Ramos (cell line): ENCODE measurements around the gene MYOM3.

Experiments used
- in situ Hi-C: fragments of 300-500 bp; cut with MboI; formaldehyde crosslinking; loops from one replicate; pipeline ENCODE4 v1.14.3; 2022; ENCODE audit warnings: low sequenced_read_pairs; ENCODE audit not compliant: unreplicated experiment

MYOM3 gene

DNA sequence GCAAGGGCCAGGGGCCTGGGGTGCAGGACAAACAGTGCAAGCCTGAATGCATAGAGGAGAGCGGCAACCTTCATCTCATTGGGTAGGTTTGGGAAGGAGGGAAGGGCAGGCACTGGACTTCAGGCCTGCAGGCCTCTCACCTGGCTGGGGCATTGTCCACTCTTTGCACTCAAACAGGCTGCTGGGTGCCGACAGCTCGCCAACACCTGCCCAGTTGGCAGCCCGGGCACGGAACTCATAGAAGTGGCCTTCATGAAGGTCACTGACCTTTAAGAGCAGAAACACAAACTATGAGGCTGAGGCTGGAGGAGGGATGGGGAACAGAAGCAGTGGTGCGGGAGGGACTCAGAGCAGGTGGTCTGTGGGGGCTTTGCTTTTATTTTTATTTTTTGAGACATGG, 30.7 kb downstream of the MYOM3 start:
- in situ Hi-C loops, result no loop called here

DNA sequence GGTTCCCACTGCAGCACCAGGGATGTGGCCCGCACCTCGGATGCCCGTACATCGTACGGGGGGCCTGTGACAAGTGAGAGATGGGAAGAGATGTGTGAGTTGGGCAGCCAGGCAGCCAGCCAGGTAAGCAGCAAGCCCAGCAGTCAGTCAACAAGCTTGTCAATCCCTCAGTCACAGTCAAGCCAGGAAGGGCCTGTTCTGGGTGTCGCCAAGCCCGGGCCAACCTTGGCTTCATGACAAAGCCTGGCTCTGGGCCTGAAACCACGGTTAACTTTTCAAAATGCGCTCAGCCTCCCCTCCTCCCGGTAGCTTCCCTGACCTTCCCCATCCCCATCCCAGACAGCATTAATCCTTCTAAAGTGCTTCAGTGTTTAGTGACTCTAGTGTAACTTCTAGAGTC, 31.8 kb downstream of the MYOM3 start:
- in situ Hi-C loops, result no loop called here

DNA sequence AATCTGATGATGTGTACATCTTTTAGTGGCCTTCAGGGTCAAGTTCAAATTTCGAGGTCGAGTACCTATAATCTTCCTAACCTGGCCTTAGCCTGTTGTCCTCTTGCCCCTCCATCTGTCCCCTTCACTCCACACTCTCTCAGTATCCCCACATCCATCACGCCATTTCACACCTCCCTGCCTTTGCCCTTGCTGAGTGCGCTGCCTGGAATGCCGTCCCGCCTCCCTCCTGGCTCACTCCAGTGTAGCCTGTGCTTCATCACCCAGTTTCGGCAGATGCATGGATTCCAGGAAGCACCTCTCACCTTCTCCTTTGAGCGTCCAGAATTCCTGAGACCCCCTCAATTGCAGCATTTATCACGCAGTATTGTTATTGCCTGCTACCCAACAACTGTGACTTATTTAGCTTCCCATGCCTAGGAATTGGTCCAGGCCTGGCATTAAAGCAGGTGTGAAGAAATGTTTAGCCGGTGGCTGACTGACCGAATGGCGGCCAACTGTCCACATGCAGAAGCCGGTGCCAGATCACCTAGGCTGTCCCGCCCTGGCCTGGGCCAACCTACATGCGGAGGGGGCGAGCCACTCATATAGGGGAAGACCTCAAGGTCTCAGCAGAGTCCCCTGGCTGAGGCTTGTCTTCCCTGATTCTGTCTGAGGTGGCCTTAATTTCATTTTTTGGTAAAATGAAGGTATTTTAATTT, 34.5 kb downstream of the MYOM3 start:
- in situ Hi-C loops, result no loop called here

DNA sequence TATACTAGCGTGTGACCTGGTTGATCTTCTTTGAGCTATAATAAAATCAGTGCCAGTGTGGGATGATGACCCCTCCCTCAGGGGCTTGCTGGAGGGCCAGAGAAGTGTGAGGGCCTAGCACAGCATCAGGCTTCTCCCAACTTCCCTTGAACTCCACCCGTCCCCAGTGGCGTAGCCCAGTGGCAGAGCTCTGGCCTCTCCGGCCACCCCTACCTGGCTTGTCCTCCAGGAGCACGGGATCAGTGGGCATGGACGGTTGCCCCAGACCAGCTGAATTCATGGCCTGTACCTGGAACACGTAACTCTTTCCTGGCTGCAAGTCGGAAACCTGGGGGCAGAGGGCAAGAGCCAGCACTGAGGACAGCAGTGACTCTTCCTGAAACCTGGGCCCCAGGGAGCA, 36.0 kb downstream of the MYOM3 start:
- in situ Hi-C loops, result no loop called here

DNA sequence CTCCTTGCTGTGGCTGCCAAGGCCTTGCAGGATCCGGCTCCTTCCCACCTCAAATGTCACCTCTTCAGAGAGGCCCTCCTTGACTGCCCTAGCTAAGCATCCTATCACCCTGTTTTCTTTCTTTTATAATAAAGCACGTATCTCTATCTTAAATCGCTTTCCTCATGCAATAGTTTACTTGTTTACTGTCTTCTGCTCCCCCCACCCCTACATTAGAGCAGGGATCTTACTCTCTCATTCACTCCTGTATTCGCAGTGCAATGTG, 36.4 kb downstream of the MYOM3 start:
- in situ Hi-C loops, result no loop called here

DNA sequence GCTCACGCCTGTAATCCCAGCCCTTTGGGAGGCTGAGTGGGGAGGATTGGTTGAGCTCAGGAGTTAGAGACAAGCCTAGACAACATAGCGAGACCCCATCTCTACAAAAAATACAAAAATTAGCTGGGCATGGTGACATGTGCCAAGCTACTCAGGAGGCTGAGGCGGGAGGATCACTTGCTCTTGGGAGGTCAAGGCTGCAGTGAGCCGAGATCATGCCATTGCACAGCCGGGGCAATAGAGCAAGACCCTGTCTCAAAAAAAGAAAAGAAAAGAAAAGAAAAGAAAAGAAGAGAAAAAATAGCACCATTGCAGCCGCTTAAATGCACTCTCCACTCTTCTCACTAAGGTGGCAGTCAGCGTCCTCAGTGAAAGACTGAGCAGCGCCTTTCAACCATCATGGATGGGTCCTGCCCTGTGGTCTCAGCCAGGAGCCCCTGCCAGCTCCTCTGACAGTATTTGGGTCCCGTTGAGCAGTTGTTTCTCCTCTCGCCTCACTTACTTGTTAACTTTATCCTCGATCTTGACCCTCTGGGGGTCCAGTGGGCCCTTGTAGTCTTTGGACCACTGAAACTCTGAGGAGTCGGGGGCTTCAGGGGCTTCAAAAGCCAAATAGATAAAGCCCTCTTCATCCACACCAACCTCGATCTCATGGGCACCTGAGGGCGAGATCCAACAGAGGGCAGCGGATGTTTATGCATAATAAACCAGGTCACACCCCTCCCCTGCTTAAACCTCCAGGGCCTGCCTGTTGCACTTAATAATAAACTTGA, 36.9 kb downstream of the MYOM3 start:
- in situ Hi-C loops, result loop anchor here (5.0 kb wide), 1 partner anchor 317 kb away; no protein-coding TSS in a partner anchor

DNA sequence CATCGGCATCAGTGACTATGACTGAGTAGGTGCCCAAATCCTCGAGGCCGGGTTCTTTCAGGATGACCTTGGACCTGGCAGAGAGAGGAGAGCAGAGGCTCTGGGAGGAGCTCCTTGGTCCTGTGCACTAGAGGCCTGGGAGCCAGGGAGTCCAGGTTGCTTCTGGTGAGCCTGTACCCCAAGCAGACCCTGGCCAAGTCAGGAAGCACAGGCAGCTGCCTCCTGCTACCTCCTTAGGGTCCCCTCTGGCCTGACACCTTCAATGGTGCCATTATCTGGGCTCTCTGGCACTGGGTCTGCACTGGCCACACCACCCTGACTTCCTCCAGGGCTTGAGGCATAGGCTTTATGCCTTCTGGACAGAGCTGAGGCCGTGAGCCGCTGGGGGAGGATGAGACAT, 37.7 kb downstream of the MYOM3 start:
- in situ Hi-C loops, result loop anchor here (5.0 kb wide), 1 partner anchor 318 kb away; no protein-coding TSS in a partner anchor

DNA sequence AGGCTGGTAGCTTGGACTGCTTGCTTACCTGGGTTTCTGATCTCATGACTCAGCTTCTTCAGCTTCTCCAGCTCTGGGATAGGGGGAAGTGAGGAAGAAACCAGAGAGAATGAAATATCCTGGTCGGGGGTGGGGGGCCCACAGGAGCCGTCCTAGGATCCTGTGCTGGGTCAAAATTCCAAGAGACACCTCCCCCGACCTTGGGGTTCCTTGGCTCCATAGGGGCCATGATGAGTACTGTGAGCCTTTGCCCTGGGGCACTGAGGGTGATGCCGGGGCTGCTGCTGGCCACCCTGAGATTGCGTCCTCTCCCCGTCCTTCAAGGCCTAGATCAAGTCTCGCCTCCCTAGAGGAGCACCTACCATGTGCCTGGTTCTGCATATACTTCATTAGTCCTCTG, 40.0 kb downstream of the MYOM3 start:
- in situ Hi-C loops, result loop anchor here (5.0 kb wide), 1 partner anchor 320 kb away; no protein-coding TSS in a partner anchor

DNA sequence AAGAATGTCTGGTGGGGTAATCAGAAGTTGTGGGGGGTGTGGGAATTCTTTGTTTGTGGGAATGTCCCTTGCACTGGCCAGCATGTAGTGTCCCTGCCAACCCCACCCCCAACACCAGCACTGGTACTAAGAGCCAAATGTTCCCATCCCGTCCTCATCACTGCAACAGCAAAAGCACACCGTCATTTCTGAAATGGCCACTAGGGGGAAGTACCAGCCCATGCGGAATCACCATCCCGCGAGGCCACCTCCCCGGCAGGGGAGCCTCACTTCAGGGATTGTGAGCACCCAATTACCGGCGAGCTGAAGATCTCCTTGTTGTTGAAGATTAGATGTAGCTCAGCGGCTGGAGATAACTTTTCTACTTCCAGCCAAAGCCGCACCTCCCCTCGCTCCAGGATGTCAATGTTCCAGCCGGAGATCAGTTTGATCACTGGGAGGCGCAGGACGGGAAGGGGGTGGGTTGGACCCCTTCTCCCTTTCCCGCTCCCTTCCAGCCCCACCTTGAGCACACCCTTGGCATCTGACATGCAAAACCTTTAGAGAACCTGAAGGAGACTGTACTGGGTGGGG, 41.0 kb downstream of the MYOM3 start:
- in situ Hi-C loops, result loop anchor here (5.0 kb wide), 1 partner anchor 321 kb away; no protein-coding TSS in a partner anchor

DNA sequence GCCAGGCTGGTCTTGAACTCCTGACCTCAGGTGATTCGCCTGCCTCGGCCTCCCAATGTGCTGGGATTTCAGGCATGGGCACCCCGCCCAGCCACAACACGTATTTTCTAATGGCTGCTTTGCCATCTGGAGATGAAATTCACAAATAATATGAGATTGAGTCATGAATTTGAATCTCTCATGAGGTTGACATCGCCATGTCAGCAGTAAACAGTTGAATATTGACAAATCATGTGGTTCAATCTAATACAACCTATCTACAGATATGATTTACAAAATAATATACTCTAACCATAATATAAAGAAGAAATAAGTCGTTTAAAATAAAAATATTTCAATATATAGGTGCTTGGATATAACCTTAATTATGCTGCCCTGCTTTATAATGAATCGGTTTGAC, 42.1 kb downstream of the MYOM3 start:
- in situ Hi-C loops, result loop anchor here (5.0 kb wide), 1 partner anchor 322 kb away; no protein-coding TSS in a partner anchor

DNA sequence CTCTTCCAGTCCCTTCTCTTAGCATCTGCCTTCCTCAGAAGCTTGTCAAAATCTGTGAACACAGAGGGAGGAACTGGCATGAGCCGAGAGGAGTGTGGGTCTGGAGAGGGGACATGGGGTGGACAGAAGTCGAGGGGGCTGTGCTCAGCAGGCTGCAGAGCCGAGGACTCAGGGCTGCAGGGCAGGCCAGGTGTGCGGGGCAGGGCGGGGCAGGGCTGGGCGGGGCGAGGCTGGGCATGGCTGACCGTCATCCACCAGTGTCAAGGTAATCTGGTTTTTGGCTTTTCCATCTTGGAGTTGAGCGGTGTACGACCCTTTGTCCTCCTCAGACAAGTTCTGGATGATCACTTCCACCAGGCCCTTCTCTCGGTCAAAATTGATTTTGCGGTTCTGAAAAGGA, 44.0 kb downstream of the MYOM3 start:
- in situ Hi-C loops, result no loop called here

DNA sequence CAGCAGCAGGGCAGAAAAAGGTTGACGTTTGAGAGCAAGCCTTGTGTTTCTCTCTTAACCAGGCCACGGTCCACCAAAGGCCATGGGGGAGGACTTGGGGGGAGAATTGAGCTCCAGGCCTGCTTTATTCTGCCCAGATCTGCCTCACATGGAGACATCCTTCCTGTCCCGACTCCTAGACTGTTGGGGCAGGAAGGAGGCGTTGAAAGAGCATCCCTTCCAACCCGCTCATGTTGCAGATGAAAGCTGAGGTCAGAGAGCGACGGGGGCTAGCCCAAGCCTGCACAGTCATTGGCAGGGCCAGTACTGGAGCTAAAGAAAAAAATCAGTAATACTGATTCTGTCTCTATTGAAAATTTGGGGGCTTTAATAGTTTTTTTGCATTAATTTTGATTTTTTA, 46.6 kb downstream of the MYOM3 start:
- in situ Hi-C loops, result no loop called here

DNA sequence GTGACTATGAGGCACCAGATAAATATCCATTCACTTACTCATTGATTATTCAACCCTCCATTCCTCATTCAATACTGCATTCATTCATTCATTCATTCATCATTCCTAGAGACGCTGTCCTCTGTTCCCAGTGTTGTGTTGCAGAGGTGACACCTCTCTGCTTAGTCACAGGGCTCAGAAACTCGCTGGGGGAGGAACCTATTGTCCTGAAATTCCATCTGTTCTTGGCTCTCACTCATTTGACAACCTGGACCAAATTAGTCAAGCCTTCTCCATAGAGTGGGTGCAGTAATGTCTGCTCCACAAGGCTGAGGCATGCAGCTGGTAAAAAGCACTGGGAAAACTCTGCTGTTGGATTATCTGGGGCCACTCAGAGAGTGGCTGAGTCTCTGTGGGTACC, 49.7 kb downstream of the MYOM3 start:
- in situ Hi-C loops, result no loop called here

DNA sequence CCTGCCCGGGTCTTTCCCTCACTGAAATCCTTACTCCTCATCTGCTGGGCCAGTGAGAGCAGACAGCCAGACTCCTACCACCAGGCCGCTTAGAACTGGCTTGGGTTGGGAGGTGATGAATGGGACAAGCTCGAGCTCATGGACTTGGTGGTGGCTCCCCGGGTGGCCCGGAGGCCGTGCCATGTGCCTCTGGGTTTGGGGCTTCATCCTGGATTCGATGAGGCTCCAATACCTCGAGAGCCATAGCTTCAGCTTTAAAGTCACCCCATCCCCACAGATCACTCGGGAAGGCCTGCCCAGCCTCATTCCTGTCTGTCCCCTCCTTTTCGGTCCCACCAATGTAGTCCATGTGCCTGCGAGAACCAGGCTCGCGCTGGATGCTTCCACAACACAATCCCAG, 51.5 kb downstream of the MYOM3 start:
- in situ Hi-C loops, result no loop called here

DNA sequence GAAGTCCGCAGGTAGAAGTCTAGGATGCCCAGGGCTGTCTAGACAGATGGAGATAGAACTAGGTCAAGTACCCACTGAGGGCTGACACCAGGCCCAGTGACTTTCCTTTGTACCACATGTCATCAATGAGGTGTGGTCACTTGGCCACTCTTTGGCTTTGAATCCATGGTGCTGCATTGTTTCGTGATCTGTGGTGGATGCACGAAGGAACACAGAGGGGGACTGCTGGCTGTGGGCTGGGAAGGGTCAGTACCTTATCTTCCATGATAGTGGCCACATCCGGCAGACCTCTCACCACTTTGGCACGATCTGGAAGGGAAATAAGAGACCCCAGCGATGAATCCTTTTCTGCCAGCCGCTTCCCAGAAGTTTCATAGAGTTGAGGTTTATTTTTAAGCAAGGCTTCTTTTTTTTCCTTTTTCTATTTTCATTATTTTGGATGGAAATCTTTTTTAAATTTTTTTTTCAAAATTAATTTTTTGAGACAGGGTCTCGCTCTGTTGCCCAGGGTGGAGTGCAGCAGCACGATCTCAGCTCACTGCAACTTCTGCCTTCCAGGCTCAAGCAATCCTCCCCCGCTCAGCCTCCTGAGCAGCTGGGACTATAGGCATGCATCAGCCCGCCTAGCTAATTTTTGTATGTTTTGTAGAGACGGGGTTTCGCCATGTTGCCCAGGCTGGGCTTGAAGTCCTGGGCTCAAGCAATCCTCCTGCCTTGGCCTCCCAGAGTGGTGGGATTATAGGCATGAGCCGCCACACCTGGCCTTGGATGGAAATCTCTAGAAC, 53.1 kb downstream of the MYOM3 start:
- in situ Hi-C loops, result no loop called here

DNA sequence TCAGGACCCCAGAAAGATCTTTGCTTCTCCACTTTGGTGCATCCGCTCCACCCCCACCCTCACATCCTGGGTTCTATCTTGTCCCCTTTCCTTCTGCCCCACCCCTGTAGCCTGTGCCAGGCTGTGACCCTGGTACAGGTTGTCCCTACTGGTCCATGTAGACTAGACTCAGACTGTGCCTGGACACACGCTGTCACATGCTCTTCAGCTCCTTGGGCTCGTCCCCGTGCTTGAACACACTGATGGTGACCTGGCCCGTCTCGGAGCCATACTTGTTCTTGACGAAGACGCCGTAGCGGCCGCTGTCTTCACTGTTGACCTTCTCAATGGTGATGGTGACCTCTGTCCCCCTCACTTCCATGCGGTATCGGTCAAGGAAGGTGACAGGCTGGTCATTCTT, 54.8 kb downstream of the MYOM3 start:
- in situ Hi-C loops, result no loop called here

DNA sequence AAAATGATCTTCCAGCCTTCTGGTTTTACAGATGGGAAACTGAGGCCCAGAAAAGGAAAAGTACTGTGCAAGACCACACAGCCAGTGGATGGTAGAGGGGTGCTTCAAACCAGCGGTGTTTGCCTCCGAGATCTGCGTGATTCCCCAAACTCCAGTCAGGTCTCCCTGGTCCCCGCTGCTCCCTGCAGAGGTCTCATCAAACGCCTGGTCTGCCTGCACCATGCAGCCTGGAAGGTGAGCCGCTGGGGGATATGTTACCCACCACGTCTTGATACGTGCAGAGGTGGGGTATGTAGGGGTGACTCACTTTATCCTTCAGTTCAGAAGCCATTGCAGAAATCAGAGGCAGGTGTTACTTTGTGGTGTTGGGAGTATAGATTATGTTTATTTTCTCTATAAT, 56.3 kb downstream of the MYOM3 start:
- in situ Hi-C loops, result no loop called here

DNA sequence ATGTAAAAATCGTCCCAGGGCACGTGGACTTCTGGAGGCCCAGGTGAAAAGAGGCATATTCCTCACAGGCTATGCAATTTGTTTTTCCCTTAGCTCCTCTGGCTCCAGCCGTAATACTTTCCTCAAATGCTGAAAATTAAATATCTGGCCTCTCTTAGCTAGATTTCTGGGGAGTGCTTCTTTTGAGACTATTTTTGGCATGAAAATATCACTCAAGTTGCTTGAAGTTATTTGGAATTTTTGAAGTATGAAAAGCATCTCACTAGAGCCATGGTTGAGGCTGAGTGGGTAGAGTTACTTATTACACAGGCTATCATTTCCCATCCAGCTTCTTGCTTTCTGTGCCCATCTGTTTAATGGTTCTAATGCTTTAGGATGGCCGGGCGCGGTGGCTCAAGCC, 59.7 kb downstream of the MYOM3 start:
- in situ Hi-C loops, result no loop called here

DNA sequence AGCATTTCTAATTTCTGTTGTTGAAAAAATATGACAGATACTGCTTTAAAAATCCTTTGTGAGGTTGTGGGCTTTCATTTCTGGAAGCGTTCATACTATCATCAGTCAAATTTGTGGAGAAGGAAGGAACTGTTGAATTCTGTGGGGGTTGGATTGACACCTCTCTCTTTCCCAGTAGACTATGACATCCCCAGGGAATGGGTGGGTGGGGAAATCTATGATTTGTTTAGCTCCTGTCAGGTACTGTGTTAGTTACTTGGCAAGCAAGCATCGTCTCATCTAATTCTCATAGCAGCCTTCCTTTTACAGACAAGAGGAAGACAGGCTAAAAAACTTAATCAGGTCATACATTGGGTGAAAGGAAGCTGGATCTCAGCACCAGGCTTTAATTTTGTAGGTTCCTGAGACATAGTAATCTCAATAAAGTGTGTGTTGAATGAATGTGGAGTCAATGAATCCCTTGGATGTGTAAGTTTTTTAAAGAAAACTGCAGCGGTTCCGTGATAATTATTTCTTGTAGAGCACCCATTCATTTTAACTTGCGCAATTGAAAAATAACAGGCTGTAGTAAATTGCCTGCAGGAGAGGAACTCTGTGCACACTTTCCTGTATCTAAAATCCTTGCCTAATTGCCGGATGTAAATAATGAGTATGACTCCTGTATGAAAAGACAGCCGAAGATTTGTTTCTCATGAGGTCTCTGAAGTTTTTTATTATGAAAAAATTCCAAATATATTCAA, 60.6 kb downstream of the MYOM3 start:
- in situ Hi-C loops, result no loop called here

DNA sequence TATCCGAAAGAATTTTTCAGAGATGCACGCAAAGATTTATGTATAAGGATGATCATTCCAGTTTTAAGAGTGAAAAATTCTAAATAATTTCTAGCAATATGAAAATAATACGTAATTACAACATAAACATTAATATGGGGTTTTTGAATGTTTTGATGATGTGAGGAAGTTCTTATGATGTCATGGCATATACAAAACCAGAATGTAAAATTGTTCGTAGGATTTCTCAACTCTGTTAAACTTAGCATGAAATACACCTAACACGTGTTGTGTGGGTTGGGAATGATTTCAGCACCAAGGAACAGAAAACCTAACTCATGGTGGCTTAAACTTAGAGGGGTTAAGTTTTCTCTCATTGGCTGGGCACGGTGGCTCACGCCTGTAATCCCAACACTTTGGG, 62.2 kb downstream of the MYOM3 start:
- in situ Hi-C loops, result no loop called here
